H54 (cell line): ENCODE data around the gene HEPN1.

Source experiments
- DNase-seq: peaks from one replicate; pipeline ENCODE4 v3.0.0; 2011; ENCODE audit warnings: low spot score, mixed read lengths; ENCODE audit not compliant: insufficient read length
- FAIRE-seq: peaks from 3 replicates; lab custom pipeline; 2011; peaks lifted over from hg19 to GRCh38; lab: Jason Lieb, UNC
- POLR2A ChIP-seq: IDR thresholded peaks from 2 replicates; pipeline ENCODE4 v1.6.1; 2011; ENCODE audit warnings: low read depth, mild to moderate bottlenecking, low read length

HEPN1 gene

DNA sequence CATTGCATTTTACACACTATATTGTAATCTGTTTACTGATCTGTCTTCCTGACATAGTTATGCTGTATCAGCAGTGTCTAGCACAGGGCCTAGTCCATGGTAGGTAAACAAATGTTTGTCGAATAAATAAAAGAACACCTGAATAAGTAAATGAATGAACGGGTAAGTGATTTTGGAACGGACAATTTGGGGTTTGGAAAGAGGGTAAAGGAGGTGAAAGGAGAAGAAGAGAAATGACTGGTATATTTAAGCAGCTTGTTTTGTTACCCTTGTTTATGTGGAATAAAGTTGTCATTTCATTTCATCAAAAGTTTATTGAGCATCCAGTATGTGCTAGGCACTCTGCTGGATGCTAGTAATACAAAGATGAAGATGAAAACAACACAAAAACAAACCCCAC lies at the start of gene HEPN1:
HEPN1 (plus strand) TSS at position 301 of the 400 bp plus-strand sequence.
- FAIRE-seq, result no peak

DNA sequence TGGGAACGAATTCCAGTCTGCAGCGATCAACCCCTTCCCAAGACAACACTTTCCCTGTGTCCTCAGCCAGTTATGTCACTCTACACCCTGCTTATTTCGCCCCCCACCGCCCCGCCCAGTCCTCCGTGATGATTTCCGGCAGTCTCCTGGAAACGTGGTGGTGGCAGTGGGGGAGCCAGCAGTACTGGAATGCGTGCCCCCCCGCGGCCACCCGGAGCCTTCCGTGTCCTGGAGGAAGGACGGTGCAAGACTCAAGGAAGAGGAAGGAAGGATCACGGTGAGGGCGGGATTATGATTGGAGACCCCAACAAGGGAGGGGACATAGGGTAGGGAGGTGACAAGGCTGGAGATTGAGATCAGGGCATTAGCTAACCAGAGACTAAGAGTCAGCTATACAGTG lies 49.7 kb upstream of the HEPN1 start:
- FAIRE-seq, result no peak
- no peak for TF ChIP-seq POLR2A
- DNase-seq, result no peak

More for the DNA sequence above, at the start of gene HEPN1:
- DNase-seq, result no peak
- no peak for TF ChIP-seq POLR2A

DNA sequence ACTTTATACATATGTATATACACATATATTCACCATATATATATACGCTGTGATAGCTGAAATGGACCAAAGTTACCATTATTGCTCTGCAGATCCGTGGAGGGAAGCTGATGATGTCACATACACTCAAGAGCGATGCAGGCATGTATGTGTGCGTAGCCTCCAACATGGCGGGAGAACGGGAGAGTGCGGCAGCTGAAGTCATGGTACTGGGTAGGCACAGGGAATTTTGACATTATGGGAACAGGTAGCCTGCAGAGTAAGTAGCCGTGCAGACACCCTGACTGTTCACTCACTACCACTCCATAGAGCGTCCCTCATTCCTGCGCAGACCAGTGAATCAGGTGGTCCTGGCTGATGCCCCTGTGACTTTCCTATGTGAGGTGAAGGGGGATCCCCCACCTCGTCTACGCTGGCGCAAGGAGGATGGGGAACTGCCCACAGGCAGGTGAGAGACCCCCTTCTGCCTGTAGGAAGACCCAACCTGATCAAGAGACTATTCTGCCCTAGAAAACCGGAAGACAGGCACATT lies 49.1 kb upstream of the HEPN1 start:
- DNase-seq (no peak), FAIRE-seq (no peak)

DNA sequence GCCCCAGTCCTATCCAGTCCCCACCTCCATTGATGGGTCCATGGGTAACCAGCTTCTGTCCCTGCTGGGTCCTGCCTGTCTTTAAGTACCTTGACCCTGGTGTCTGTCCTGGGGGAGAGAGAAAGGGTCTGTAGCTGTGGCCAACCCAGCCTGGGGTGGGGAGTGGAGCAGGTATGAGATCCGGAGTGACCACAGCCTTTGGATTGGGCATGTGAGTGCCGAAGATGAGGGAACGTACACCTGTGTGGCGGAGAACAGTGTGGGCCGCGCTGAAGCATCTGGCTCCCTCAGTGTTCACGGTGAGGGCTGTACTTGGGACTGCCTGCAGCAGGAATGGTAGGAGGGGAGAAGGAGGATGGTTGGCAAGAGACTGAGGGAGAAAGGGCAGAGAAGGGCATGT lies 48.6 kb upstream of the HEPN1 start:
- no peak for TF ChIP-seq POLR2A
- FAIRE-seq, result no peak
- no peak for DNase-seq

More for the DNA sequence above, 49.1 kb upstream of the HEPN1 start:
- no peak for TF ChIP-seq POLR2A

DNA sequence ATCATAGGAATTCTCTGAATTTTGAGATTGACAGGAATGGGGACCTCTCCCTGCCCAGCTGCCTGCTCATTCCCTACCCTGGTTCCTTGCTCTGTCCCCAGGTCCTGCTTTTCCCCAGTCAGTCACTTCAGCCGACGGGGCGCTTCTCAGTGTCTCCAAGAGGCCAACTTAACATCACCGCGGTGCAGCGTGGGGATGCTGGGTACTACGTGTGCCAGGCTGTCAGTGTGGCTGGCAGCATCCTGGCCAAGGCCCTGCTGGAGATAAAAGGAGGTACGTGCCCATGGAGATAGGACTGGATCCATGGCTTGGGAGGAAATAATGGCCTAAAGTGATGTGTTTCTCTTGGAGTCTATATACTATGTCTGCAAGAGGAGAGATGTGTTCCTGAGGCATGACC lies 46.8 kb upstream of the HEPN1 start:
- DNase-seq, result no peak
- FAIRE-seq, result no peak
- no peak for TF ChIP-seq POLR2A

DNA sequence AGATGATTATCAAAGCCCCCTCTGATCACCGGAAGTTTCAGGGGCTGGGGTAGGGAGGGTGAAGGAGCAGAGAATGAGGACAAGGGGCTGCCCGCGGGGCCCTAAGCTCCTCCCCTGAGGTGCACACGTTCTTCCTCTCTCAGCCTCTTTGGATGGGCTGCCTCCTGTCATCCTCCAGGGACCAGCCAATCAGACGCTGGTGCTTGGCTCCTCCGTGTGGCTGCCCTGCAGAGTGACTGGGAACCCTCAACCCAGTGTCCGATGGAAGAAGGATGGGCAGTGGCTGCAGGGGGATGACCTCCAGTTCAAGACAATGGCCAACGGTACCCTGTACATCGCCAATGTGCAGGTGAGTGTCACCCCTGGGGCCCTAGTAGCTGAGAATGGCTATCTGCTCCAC lies 46.3 kb upstream of the HEPN1 start:
- FAIRE-seq (no peak), DNase-seq (no peak)
- no peak for TF ChIP-seq POLR2A

DNA sequence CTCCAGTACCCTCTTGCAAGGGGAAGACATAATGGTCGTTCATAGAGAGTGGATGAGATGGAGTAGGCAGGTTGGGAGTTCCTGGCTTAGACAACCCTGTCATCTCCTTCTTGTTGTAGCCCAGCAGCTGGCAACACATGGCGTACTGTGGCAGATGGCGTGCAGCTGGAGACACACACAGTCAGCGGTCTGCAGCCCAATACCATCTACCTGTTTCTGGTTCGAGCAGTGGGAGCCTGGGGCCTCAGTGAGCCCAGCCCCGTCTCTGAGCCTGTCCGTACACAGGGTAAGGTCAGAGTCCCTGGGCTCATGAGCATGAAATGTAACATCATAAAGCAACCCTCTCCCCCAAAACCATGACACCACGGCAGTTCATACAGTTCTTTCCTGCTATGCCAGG lies 45.1 kb upstream of the HEPN1 start:
- FAIRE-seq, result no peak
- DNase-seq, result no peak
- TF ChIP-seq POLR2A, result no peak

DNA sequence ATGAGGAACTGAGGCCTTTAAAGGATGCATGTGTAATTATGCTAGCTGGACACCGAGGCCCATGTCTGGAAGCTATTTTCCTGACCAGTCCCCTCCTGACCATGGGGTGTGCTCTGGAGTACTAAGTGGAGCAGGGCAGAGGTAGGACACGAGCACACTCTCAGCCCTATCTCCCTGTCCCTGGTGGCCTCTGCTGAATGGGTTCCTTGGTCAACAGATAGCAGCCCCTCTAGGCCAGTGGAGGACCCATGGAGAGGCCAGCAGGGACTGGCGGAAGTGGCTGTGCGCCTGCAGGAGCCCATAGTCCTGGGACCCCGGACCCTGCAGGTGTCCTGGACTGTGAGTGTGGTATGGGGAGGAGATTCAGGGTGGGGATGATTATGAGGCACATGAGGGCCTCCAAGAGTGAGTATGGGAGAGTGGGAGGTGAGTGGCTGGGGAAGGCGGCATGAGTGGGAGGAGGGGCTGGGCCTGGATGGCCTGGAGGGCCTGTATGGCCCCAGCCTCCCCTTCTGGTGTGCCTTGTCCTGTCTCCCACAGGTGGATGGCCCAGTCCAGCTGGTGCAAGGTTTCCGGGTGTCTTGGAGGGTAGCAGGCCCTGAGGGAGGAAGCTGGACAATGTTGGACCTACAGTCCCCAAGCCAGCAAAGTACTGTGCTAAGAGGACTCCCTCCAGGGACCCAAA lies 44.3 kb upstream of the HEPN1 start:
- DNase-seq (no peak), FAIRE-seq (no peak)
- TF ChIP-seq POLR2A, result no peak

DNA sequence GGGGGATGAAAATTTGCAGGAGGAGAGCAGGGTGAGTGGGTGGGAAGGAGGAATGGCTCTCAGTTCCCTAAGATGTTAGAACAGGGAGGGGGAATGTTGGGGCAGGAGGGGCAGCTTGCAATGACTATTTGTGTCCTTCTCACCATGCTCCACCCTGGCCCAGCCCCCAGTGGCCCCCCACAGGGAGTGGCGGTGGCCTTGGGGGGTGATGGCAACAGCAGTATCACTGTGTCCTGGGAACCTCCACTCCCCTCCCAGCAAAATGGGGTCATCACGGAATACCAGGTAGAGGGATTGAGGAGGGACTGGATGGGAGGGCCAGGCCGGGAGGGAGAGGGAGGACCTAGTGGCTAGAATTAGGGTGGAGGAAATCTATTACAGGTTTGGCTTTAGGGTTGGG lies 43.6 kb upstream of the HEPN1 start:
- TF ChIP-seq POLR2A, result no peak
- FAIRE-seq (no peak), DNase-seq (no peak)

DNA sequence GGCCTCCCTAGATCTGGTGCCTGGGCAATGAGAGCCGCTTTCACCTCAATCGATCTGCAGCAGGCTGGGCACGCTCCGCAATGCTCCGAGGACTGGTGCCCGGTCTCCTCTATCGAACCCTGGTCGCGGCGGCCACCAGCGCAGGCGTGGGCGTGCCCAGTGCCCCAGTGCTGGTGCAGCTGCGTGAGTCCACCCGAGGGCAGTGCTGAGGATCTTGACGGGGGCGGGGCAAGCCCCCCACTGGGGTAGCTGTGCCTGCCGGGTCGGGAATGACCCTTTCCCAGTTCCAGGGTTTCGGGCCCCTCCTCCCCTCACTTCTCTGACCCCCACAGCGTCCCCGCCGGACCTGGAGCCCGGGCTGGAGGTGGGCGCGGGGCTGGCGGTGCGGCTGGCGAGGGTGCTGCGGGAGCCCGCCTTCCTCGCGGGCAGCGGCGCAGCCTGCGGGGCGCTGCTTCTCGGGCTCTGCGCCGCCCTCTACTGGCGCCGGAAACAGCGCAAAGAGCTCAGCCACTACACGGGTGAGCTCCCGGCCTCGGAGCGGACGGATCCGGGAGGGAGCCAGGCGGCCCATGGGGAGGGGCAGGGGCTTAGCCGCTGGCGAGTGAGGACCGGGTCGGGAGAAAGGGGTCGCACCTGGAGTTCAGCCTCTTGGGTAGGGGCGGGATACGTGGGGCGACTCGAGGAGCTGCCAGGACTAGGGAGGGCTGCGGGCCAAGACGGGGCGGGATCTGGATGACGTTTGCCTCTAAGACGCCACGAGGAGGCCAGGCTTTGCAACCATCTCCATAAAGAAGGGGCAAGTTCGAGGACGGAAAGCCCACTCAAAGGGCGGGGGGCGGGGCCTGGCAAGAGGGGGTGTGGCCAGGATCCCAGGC lies 42.9 kb upstream of the HEPN1 start:
- peak; percentile 31 for TF ChIP-seq POLR2A
- peak; percentile 87 for DNase-seq
- no peak for FAIRE-seq

DNA sequence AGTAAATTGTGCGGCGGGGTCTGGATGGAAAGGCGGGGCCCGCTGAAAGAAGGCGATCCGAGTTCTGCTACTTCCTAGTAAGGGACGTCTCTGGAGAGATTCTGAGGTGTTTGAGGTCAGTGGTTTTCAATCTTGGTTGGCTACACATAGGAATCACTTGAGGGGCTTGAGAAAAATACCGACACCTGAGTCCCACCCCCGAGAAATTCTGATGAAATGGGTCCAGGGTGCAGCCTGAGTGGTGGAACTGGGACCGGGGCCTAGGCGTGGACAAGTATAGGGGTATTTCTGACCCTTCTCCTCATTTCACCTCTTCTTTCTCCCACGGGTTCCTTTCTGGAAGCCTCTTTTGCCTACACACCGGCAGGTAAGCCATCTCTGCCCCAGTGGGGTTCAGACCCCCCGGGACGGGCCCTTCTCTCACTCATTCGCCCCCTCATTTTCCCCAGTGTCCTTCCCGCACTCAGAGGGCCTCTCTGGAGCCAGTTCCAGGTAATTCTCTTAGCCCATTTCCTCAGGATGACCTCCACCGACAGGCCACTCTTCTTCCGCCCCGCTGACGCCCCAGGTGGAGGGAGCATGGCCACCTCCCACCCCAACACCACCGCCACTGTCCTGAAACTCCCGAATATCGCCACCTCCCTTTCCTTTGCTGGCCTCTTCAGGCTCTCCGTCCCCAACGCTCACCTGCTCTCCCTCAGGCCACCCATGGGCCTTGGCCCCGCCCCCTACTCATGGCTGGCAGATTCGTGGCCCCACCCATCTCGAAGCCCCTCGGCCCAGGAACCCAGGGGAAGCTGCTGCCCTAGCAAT lies 42.0 kb upstream of the HEPN1 start:
- no peak for DNase-seq
- FAIRE-seq, result no peak
- TF ChIP-seq POLR2A, result no peak

DNA sequence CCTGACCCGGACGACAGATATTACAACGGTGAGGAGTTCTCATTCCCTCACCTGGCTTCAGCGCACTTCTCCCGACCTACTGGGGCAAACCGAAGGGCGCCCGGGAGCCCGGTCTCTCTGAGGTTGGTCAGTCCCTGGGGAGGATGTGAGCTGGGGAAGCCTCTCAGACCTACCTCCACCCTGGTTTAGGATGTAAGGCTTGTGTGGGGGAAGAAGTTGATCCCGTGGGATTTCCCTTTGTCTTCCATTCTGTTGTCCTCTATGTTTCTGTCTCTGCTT lies 41.5 kb upstream of the HEPN1 start:
- DNase-seq (no peak), FAIRE-seq (no peak)
- TF ChIP-seq POLR2A, result no peak

DNA sequence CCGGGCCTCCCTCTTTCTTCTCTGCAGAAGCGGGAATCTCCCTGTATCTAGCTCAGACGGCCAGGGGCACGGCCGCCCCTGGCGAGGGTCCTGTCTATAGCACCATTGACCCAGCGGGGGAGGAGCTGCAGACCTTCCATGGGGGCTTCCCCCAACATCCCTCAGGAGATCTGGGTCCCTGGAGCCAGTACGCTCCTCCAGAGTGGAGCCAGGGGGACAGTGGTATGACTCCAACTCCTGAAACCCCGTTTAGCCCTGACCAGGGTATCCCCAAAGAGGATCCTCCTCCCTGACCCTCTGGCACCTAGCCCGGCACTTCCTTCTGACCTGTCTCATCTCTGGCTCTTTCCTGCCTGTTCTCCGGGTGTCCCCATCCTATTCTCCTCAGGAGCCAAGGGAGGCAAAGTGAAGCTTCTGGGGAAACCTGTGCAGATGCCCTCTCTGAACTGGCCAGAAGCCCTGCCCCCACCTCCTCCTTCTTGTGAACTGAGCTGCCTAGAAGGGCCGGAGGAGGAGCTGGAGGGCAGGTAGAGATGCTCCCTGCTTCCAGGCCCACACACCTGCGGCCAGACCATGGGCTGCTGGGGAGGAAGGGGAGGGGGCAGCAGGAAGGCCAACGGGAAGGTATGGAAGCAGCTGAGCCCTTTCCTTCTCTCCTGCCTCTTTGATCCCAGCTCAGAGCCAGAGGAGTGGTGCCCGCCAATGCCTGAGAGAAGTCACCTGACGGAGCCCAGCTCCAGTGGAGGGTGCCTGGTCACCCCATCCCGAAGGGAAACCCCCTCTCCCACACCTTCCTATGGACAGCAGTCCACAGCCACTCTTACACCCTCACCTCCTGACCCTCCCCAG lies 40.9 kb upstream of the HEPN1 start:
- DNase-seq, result no peak
- no peak for FAIRE-seq
- TF ChIP-seq POLR2A, result no peak
